Smooth muscle cell of trachea (primary cell): ENCODE results near the gene PLEKHB1. TPM values are rescaled to one million over a fixed set of nuclear protein-coding genes. Genes with fewer than 3 reads are reported as not detected.

Experiments used
- total RNA-seq: library from RNA; depleted of rRNA; stranded (reverse); fragments of >200 nt; gene quantifications from 2 replicates; pipeline ENCODE4 v1.2.1, GENCODE V29; 2014

PLEKHB1 gene, protein sequence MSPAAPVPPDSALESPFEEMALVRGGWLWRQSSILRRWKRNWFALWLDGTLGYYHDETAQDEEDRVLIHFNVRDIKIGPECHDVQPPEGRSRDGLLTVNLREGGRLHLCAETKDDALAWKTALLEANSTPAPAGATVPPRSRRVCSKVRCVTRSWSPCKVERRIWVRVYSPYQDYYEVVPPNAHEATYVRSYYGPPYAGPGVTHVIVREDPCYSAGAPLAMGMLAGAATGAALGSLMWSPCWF
- total RNA-seq, result 1.0 and 3.3 TPM in 2 replicates

GRCh38 chr11:73645972-73646631, at the start of gene PLEKHB1:
Gene PLEKHB1 (plus strand): TSS chr11:73646581. CDS start chr11:73646609, 28 bp downstream.

DNA sequence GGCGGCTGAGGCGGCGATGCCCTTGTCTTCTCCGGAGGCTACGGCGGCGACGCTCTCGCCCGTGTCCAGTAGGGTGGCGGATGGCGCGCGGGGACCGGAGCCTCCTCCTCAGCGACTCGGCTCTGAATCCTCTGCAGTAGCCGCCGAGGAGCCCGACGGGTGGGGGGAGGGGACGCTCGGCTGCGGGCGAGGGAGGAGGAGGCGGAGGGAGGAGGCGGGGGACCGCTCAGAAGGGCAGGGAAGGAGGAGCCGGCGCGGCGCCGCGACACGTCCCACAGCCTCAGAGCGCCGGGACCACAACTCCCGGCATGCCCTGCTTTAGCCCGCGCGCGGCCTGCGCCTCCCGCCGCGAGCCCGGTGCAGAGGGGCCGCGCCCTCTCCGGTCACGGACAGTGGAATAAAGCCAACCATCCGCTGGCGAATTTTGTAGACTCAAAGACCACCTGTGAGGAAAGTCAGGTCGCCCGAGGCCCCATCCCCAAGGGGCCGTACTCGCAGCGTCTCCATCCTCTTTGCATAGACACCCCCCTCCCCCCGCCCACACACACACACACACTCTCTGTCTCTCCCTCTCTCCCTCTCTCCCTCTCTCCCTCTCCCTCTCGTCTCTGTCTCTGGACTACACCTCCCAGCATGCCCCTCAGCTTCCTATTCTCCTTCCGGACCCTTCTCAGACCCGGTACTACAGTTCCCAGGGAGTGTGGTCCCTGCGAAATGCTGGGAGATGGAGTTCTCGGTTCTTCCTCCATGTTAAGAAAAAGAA, 48.2 kb upstream of the PLEKHB1 start, which contains the start of gene FAM168A:
Gene FAM168A, minus strand, starts transcription at position 157 of the 763 bp plus-strand sequence. CDS start 129,638 bp downstream, outside the sequence.

Other genes with a start within 250 kb of the PLEKHB1 start
- 27.9 and 34.1 TPM in 2 replicates for gene FAM168A, start 48.5 kb upstream of the PLEKHB1 start, total RNA-seq
- gene RAB6A, start 114.5 kb downstream of the PLEKHB1 start, total RNA-seq, result 148 and 150 TPM in 2 replicates
- 19.8 and 29.4 TPM in 2 replicates for gene MRPL48, start 141.3 kb downstream of the PLEKHB1 start, total RNA-seq
- 42.8 and 49.2 TPM in 2 replicates for gene COA4, start 230.3 kb downstream of the PLEKHB1 start, total RNA-seq
- 8.1 and 17.5 TPM in 2 replicates for gene PAAF1, start 230.4 kb downstream of the PLEKHB1 start, total RNA-seq